ENCODE data around the gene GMCL2.
A peak's percentile ranks its signal among the peaks of the same experiment; 100 is the strongest.

- TF ChIP-seq CTCF (conservative IDR thresholded peaks at IDR 0.05) (no peak), ZFX (IDR thresholded peaks at IDR 0.05) (peak; percentile 93)
These were observed 45.2 kb upstream of the GMCL2 start, which contains the start of gene PHYKPL for GRCh38 chr5:178232124-178232919.

Data from C4-2B (cell line).